ENCODE results near the gene PRPF31. TPM values are rescaled to one million over a fixed set of nuclear protein-coding genes. Genes with fewer than 3 reads are reported as not detected.

The PRPF31 gene
- total RNA-seq, 1 experiment from 2014 or later = 84.4 TPM

DNA sequence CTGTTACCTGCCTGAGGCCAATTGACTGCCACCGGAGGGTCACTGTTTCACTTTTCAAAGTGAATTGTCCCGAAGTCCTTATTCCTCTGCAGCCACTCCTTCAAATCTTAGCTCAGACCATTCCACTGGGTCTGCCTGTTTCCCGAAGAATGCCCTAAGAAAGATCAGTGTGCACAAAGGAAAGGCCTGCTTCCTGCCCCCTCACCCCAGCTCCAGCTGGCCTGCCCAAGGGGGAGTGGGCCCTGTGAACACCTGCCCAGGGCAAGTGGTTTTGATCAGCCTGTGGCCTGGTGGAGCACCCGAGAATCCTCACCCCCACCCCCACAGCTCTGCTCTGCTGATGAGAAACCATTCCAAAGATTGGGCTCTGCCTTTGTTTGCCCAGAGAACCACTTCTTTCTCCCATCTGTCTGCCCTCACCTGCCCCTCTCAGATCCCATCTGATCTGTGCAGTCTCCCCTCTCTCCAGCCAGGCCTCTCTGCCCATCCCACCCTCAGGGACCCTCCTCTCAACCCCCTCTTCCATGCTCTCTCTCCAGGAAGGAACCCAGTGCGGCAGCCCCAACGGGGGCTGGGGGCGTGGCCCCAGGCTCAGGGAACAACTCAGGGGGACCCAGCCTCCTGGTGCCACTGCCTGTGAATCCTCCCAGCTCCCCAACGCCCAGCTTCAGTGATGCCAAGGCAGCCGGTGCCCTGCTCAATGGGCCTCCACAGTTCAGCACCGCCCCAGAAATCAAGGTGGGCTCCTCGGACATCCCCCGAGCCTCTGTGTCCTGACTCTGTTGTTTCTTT, 33.7 kb downstream of the PRPF31 start:
- Histone ChIP-seq H3K4me2 (ENCODE audit: insufficient read depth, insufficient read length, low read length) (no peak overlapping the region), H3T11ph (ENCODE audit: low read length) (no peak overlapping the region), H2BK20ac (ENCODE audit: low read depth, low read length, poor library complexity, severe bottlenecking) (no peak overlapping the region), H3K4ac (ENCODE audit: low read depth, low read length) (no peak overlapping the region), H2AFZ (ENCODE audit: low read length) (no peak overlapping the region), H2BK12ac (ENCODE audit: insufficient read length, low read depth, low read length) (no peak overlapping the region), H4K5ac (ENCODE audit: insufficient read length, low read depth, low read length) (no peak overlapping the region), H3K14ac (ENCODE audit: insufficient read depth, low read length) (no peak overlapping the region), H4K8ac (replicated peaks; ENCODE audit: insufficient read length, low read depth, low read length) (no peak overlapping the region), H3K56ac (ENCODE audit: insufficient read length, low read depth, low read length) (no peak overlapping the region), H3K18ac (ENCODE audit: insufficient read length, low read depth, low read length) (no peak overlapping the region), H3K27ac (ENCODE audit: insufficient read length, low read depth, low read length) (no peak overlapping the region), H2BK15ac (ENCODE audit: low read depth, low read length) (no peak overlapping the region), H4K91ac (ENCODE audit: insufficient read length, low read depth, low read length) (no peak overlapping the region), H3K79me1 (ENCODE audit: insufficient read depth, low read depth, low read length, poor library complexity, severe bottlenecking) (no peaks in the 10 kb centered on the region), H4K20me1 (ENCODE audit: control insufficient read depth, insufficient read depth, insufficient read length) (no peaks in the 10 kb centered on the region), H3K23ac (ENCODE audit: insufficient read length, low read depth, low read length) (no peak overlapping the region), H2BK5ac (ENCODE audit: insufficient read length, low read length) (no peak overlapping the region), H2AK5ac (ENCODE audit: insufficient read length, low read length) (no peak overlapping the region), H3K23me2 (ENCODE audit: insufficient read length, low read depth, low read length, poor library complexity, severe bottlenecking) (no peaks in the 10 kb centered on the region), H3K9me3 (ENCODE audit: control insufficient read depth, low read depth, low read length) (no peaks in the 10 kb centered on the region), H2BK120ac (ENCODE audit: low read depth, low read length, poor library complexity, severe bottlenecking) (no peak overlapping the region), H3K79me2 (ENCODE audit: insufficient read depth, low read length) (no peaks in the 10 kb centered on the region), H3K27me3 (ENCODE audit: insufficient read depth, low read length) (no peaks in the 10 kb centered on the region), H3K9ac (ENCODE audit: extremely low read depth, insufficient read length, low read length) (no peak overlapping the region), H3K4me1 (ENCODE audit: insufficient read depth, low read length) (no peaks in the 10 kb centered on the region)
- H3K36me3 Mint-ChIP-seq (ENCODE audit: insufficient read depth in 1 of 3, low read depth in 3 of 3) = peaks cover 67 to 92% (median 91%) of the 10 kb centered on the region in 3 experiments
- no peaks in the 10 kb centered on the region; a peak in 1 of 5 replicates for H3K9me3 Mint-ChIP-seq
- no peaks in the 10 kb centered on the region for H3K4me1 Mint-ChIP-seq
- no peak for TF ChIP-seq CTCF (conservative IDR thresholded peaks at IDR 0.05)
- no peak overlapping the region; a peak in 1 of 7 replicates for H3K27ac Mint-ChIP-seq
- H3K27me3 Mint-ChIP-seq (ENCODE audit: low read depth) = peaks cover 1% of the 10 kb centered on the region; the same call in 1 of the 2 replicates
- no peak for DNase-seq
- WGBS (ENCODE audit: extremely low coverage, insufficient read length, low lambda C conversion rate) = no CpG with 5 or more reads among the region's 12 CpGs
- 0 out of 5 replicates have a peak overlapping the region, but pooled peaks of 1 of the 2 experiments have one; percentile 11 for H3K4me3 Mint-ChIP-seq
